Measurements from ENCODE around the gene HADHA.
A peak's percentile ranks its signal among the peaks of the same experiment; 100 is the strongest.

The HADHA gene

GRCh38 chr2:26190369-26190768 lies 54.1 kb downstream of the HADHA start:
- DNase-seq, result no peak

GRCh38 chr2:26189751-26190150 lies 54.7 kb downstream of the HADHA start:
- no peak for DNase-seq

GRCh38 chr2:26189123-26189522 lies 55.3 kb downstream of the HADHA start:
- DNase-seq, result no peak

- no peak for DNase-seq
Observed at GRCh38 chr2:26187537-26188104, 56.8 kb downstream of the HADHA start.

- DNase-seq, result no peak
Observed at GRCh38 chr2:26187114-26187513, 57.3 kb downstream of the HADHA start.

- DNase-seq, result peak; percentile 35
Observed at GRCh38 chr2:26185954-26186770, 58.3 kb downstream of the HADHA start.

- no peak for DNase-seq
Observed at GRCh38 chr2:26185304-26185928, 59.0 kb downstream of the HADHA start.

GRCh38 chr2:26184555-26185303 lies 59.7 kb downstream of the HADHA start:
- peak; percentile 90 for DNase-seq

- no peak for DNase-seq
Observed at GRCh38 chr2:26184121-26184520, 60.3 kb downstream of the HADHA start.

- DNase-seq, result no peak
Observed at GRCh38 chr2:26182887-26183630, 61.4 kb downstream of the HADHA start.

- DNase-seq, result no peak
Observed at GRCh38 chr2:26182441-26182840, 62.0 kb downstream of the HADHA start.

GRCh38 chr2:26179446-26179913 lies 65.0 kb downstream of the HADHA start:
- DNase-seq, result no peak

GRCh38 chr2:26178746-26179436 lies 65.5 kb downstream of the HADHA start:
- DNase-seq, result peak; percentile 11

- no peak for DNase-seq
Observed at GRCh38 chr2:26178246-26178645, 66.2 kb downstream of the HADHA start.

GRCh38 chr2:26177122-26177521 lies 67.3 kb downstream of the HADHA start:
- no peak for DNase-seq

GRCh38 chr2:26176279-26176615 lies 68.2 kb downstream of the HADHA start:
- DNase-seq, result no peak

- no peak for DNase-seq
Observed at GRCh38 chr2:26175466-26176278, 68.8 kb downstream of the HADHA start.

- no peak for DNase-seq
Observed at GRCh38 chr2:26174691-26175465, 69.6 kb downstream of the HADHA start.

- DNase-seq, result no peak
Observed at GRCh38 chr2:26173776-26174482, 70.5 kb downstream of the HADHA start.
